ENCODE data around the gene AXIN1. TPM values are rescaled to one million over a fixed set of nuclear protein-coding genes. Genes with fewer than 3 reads are reported as not detected.

AXIN1 gene
- total RNA-seq, 1 experiment from 2014 or later: 53.3 TPM

DNA sequence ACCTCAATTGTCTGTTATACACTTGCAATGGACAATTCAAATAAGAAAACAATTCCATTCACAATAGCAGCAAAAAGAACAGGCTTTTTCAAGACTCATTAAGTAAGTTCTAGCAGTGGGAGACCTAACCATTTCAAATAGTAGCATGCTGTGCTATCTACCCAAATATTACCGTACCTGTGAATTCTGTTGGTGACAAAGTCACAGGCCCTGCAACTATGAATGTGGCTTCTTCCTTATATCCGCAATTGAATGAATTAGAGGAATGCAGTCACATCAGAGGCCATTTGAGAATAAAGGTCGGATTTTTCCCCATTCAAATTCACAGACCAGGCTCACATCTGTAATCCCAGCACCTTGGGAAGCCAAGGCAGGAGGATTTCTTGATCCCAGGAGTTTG, 43.7 kb upstream of the AXIN1 start:
- H3K4me3 ChIP-seq (ENCODE audit: low read depth in 2 of 2, low read length in 2 of 2): peak overlapping the region; percentile 52 to 87
- intact Hi-C loops (cut with micrococcal nuclease; ENCODE audit: unreplicated experiment) (no loop called here), in situ Hi-C loops (cut with HindIII; ENCODE audit: low pct_unique_long_range_greater_than_20kb, low sequenced_read_pairs) (no loop called here)
- no peaks in the 10 kb centered on the region for H3K27me3 ChIP-seq (ENCODE audit: control insufficient read depth, insufficient read depth, low read length)
- H3K9me3 ChIP-seq (ENCODE audit: control insufficient read depth, insufficient read depth, low read depth, low read length): no peaks in the 10 kb centered on the region
- DNase-seq (ENCODE audit: low read depth, low spot score) (no peak), ATAC-seq (no peak)
- H3K4me1 ChIP-seq (ENCODE audit: control insufficient read depth, insufficient read depth, low read length): peaks cover 34% of the 10 kb centered on the region
- POLR2A ChIA-PET: no interaction called here
- CTCF ChIA-PET: interaction anchor here (0.5 to 0.7 kb wide), 2 partner anchors 9 to 1742 kb away, joined by 3 to 13 read pairs; no protein-coding TSS in a partner anchor
- peak overlapping the region; percentile 94 for H3K27ac ChIP-seq (ENCODE audit: low read length)
- H3K36me3 ChIP-seq (ENCODE audit: control insufficient read depth, insufficient read depth, low read length): no peaks in the 10 kb centered on the region
- BruUV-seq (replicated peaks): TSS peak; percentile 72
- TF ChIP-seq, protein P1, sequence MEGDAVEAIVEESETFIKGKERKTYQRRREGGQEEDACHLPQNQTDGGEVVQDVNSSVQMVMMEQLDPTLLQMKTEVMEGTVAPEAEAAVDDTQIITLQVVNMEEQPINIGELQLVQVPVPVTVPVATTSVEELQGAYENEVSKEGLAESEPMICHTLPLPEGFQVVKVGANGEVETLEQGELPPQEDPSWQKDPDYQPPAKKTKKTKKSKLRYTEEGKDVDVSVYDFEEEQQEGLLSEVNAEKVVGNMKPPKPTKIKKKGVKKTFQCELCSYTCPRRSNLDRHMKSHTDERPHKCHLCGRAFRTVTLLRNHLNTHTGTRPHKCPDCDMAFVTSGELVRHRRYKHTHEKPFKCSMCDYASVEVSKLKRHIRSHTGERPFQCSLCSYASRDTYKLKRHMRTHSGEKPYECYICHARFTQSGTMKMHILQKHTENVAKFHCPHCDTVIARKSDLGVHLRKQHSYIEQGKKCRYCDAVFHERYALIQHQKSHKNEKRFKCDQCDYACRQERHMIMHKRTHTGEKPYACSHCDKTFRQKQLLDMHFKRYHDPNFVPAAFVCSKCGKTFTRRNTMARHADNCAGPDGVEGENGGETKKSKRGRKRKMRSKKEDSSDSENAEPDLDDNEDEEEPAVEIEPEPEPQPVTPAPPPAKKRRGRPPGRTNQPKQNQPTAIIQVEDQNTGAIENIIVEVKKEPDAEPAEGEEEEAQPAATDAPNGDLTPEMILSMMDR (IDR thresholded peaks at IDR 0.05): no peak
- TF ChIP-seq SIN3A (IDR thresholded peaks at IDR 0.05; ENCODE audit: borderline replicate concordance, insufficient read depth, low read depth, low read length): no peak
- TF ChIP-seq POLR2AphosphoS5 (IDR thresholded peaks at IDR 0.05; ENCODE audit: low read depth, low read length): 0 out of 2 replicates have a peak, but pooled peaks have one; percentile 44
- TF ChIP-seq, protein P2, sequence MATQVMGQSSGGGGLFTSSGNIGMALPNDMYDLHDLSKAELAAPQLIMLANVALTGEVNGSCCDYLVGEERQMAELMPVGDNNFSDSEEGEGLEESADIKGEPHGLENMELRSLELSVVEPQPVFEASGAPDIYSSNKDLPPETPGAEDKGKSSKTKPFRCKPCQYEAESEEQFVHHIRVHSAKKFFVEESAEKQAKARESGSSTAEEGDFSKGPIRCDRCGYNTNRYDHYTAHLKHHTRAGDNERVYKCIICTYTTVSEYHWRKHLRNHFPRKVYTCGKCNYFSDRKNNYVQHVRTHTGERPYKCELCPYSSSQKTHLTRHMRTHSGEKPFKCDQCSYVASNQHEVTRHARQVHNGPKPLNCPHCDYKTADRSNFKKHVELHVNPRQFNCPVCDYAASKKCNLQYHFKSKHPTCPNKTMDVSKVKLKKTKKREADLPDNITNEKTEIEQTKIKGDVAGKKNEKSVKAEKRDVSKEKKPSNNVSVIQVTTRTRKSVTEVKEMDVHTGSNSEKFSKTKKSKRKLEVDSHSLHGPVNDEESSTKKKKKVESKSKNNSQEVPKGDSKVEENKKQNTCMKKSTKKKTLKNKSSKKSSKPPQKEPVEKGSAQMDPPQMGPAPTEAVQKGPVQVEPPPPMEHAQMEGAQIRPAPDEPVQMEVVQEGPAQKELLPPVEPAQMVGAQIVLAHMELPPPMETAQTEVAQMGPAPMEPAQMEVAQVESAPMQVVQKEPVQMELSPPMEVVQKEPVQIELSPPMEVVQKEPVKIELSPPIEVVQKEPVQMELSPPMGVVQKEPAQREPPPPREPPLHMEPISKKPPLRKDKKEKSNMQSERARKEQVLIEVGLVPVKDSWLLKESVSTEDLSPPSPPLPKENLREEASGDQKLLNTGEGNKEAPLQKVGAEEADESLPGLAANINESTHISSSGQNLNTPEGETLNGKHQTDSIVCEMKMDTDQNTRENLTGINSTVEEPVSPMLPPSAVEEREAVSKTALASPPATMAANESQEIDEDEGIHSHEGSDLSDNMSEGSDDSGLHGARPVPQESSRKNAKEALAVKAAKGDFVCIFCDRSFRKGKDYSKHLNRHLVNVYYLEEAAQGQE (IDR thresholded peaks at IDR 0.05; ENCODE audit: insufficient read depth in 1 of 2, low read depth in 2 of 2, low read length in 1 of 2): no peak
- TF ChIP-seq TCF7L2 (IDR thresholded peaks at IDR 0.05; ENCODE audit: low read depth, low read length): no peak

DNA sequence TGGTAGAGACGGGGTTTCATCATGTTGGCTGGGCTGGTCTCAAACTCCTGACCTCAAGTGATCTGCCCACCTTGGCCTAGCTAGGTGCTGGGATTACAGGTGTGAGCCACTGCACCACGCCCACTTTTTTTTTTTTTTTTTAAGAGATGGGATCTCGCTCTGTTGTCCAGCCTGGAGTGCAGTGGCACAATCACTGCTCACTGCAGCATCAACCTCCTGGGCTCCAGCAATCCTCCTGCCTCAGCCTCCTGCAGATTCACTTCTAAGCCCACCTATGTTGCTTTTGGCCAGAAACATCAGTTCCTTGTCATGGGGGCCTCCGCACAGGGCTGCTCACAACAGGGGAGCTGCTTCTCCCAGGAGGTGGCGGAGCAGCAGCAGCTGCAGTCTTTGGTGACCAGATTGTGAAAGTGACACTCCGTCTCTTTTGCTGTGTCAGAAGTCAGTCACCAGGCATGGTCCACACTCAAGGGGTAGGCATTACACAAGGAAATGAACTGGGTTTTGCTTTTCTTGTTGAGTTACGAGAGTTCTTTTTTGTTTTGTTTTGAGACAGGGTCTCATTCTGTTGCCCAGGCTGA, 40.0 kb upstream of the AXIN1 start:
- H3K4me1 ChIP-seq (ENCODE audit: control insufficient read depth, insufficient read depth, low read length): peaks cover 16% of the 10 kb centered on the region
- H3K27ac ChIP-seq (ENCODE audit: low read length): 0 out of 2 replicates have a peak overlapping the region, but pooled peaks have one; percentile 9
- TSS peak; percentile 78 for BruUV-seq (replicated peaks)
- intact Hi-C loops (cut with micrococcal nuclease; ENCODE audit: unreplicated experiment): loop anchor here (5.0 kb wide), 1 partner anchor 105 kb away; no protein-coding TSS in a partner anchor
- ChIA-PET CTCF (interaction anchor here (0.7 kb wide), 2 partner anchors 127 to 132 kb away, joined by 4 read pairs; no protein-coding TSS in a partner anchor), POLR2A (interaction anchor here (0.7 kb wide), 1 partner anchor 101 kb away, joined by 3 read pairs; no protein-coding TSS in a partner anchor)
- H3K9me3 ChIP-seq (ENCODE audit: control insufficient read depth, insufficient read depth, low read depth, low read length): no peaks in the 10 kb centered on the region
- no peaks in the 10 kb centered on the region for H3K36me3 ChIP-seq (ENCODE audit: control insufficient read depth, insufficient read depth, low read length)
- TF ChIP-seq, protein P2 (IDR thresholded peaks at IDR 0.05; ENCODE audit: insufficient read depth in 1 of 2, low read depth in 2 of 2, low read length in 1 of 2): no peak
- no peak for TF ChIP-seq SIN3A (IDR thresholded peaks at IDR 0.05; ENCODE audit: borderline replicate concordance, insufficient read depth, low read depth, low read length)
- TF ChIP-seq POLR2AphosphoS5 (IDR thresholded peaks at IDR 0.05; ENCODE audit: low read depth, low read length): no peak
- TF ChIP-seq, protein P1 (IDR thresholded peaks at IDR 0.05): no peak
- TF ChIP-seq TCF7L2 (IDR thresholded peaks at IDR 0.05; ENCODE audit: low read depth, low read length): no peak
- ATAC-seq (no peak), DNase-seq (ENCODE audit: low read depth, low spot score) (no peak)
- no peaks in the 10 kb centered on the region for H3K27me3 ChIP-seq (ENCODE audit: control insufficient read depth, insufficient read depth, low read length)
- in situ Hi-C loops (cut with HindIII; ENCODE audit: low pct_unique_long_range_greater_than_20kb, low sequenced_read_pairs): no loop called here
- H3K4me3 ChIP-seq (ENCODE audit: low read depth in 2 of 2, low read length in 2 of 2): no peak overlapping the region
